H1 (cell line): Measurements from ENCODE around the gene JMJD7. TPM values are rescaled to one million over a fixed set of nuclear protein-coding genes. Genes with fewer than 3 reads are reported as not detected.

Source experiments
- CTCF ChIA-PET: fragments of 300-600 bp; sonication (Branson Sonifier 250); formaldehyde crosslinking; loops from one replicate; lab custom pipeline; 2021; ENCODE audit not compliant: partially characterized antibody; lab: Charles Lee
- POLR2A ChIA-PET: fragments of 300-600 bp; sonication (Branson Sonifier 250); formaldehyde crosslinking; loops from one replicate; lab custom pipeline; 2021; ENCODE audit warnings: inconsistent platforms; ENCODE audit not compliant: partially characterized antibody; lab: Charles Lee
- DNase-seq, 2 experiments: peaks; one replicate each; pipeline versions ENCODE4 v3.0.0 to v3.0.0-alpha.2; 2010 to 2022; ENCODE audit warnings: low spot score in 2 of 2, low read depth in 1 of 2, mixed read lengths in 1 of 2
- FAIRE-seq: peaks from 2 replicates; lab custom pipeline; 2011; peaks lifted over from hg19 to GRCh38; lab: Jason Lieb, UNC
- H2AFZ ChIP-seq: 2 replicates; pipeline ENCODE4 v1.8.1; 2012; ENCODE audit warnings: low read length, inconsistent platforms
- H2AK5ac ChIP-seq: 2 replicates; pipeline ENCODE4 v1.6.1; 2013; ENCODE audit warnings: low read depth, low read length
- H2BK120ac ChIP-seq: replicated peaks from 2 replicates; pipeline ENCODE3; 2013; ENCODE audit warnings: low read depth, low read length, inconsistent platforms
- H2BK12ac ChIP-seq: 2 replicates; pipeline ENCODE4 v1.6.1; 2013; ENCODE audit warnings: low read depth, low read length
- H2BK15ac ChIP-seq: 2 replicates; pipeline ENCODE4 v1.6.1; 2013; ENCODE audit warnings: low read length
- H2BK20ac ChIP-seq: 2 replicates; pipeline ENCODE4 v1.6.1; 2013; ENCODE audit warnings: low read length
- H2BK5ac ChIP-seq: 2 replicates; pipeline ENCODE4 v1.6.1; 2013; ENCODE audit warnings: low read depth, low read length
- H3K14ac ChIP-seq: 2 replicates; pipeline ENCODE4 v1.6.1; 2013; ENCODE audit warnings: inconsistent platforms; ENCODE audit not compliant: insufficient read length
- H3K18ac ChIP-seq: 2 replicates; pipeline ENCODE4 v1.6.1; 2013; ENCODE audit warnings: low read length; ENCODE audit errors: extremely low read depth
- H3K23ac ChIP-seq: 2 replicates; pipeline ENCODE4 v1.6.1; 2013; ENCODE audit warnings: inconsistent platforms; ENCODE audit not compliant: insufficient read length
- H3K23me2 ChIP-seq: 2 replicates; pipeline ENCODE4 v1.6.1; 2013; ENCODE audit warnings: low read depth, low read length
- H3K27ac ChIP-seq: 2 replicates; pipeline ENCODE4 v1.6.1; 2011; ENCODE audit warnings: low read depth, low read length, inconsistent platforms
- H3K27me3 ChIP-seq, 4 experiments: replicated peaks in 1 of 4; 1 replicate in 1 of 4; 2 replicates in 3 of 4; pipeline versions ENCODE4 v1.6.1 to v1.8.1; 2011 to 2013; ENCODE audit warnings: low read length in 3 of 4, mild to moderate bottlenecking in 3 of 4, inconsistent platforms in 2 of 4, mixed read lengths in 2 of 4, moderate library complexity in 1 of 4; ENCODE audit not compliant: control insufficient read depth in 3 of 4, insufficient read depth in 3 of 4; ENCODE audit errors: extremely low read depth in 1 of 4
- H3K36me3 ChIP-seq, 4 experiments: 2 replicates each; pipeline versions ENCODE4 v1.6.1 to v1.8.1; 2011 to 2013; ENCODE audit warnings: mild to moderate bottlenecking in 4 of 4, low read length in 3 of 4, moderate library complexity in 2 of 4, control low read depth in 1 of 4, inconsistent platforms in 1 of 4; ENCODE audit not compliant: insufficient read depth in 4 of 4, control insufficient read depth in 2 of 4
- H3K4ac ChIP-seq: replicated peaks from 2 replicates; pipeline ENCODE3; 2013; ENCODE audit warnings: low read length, low read depth, mixed read lengths, inconsistent platforms; ENCODE audit not compliant: insufficient read length
- H3K4me1 ChIP-seq, 4 experiments: replicated peaks in 1 of 4; 1 replicate in 1 of 4; 2 replicates in 3 of 4; pipeline versions ENCODE4 v1.6.1 to v1.8.1; 2011 to 2013; ENCODE audit warnings: low read length in 3 of 4, inconsistent platforms in 2 of 4, mixed read lengths in 1 of 4; ENCODE audit not compliant: insufficient read depth in 4 of 4, control insufficient read depth in 3 of 4
- H3K4me2 ChIP-seq, 2 experiments: 2 replicates each; pipeline versions ENCODE4 v1.6.1 to v1.8.1; 2011 to 2013; ENCODE audit warnings: low read depth in 2 of 2, low read length in 2 of 2, control low read depth in 1 of 2, inconsistent platforms in 1 of 2, mild to moderate bottlenecking in 1 of 2; ENCODE audit not compliant: insufficient read depth in 1 of 2
- H3K4me3 ChIP-seq, 4 experiments: fragments of 200-600, 300-600 bp in 1 of 4; sonication (generic), shearing (Covaris generic), sonication (Bioruptor Twin) in 1 of 4; 2 replicates each; pipeline versions ENCODE4 v1.5.1 to v1.8.1; 2011 to 2016; ENCODE audit warnings: low read length in 4 of 4, low read depth in 3 of 4, control low read depth in 2 of 4, inconsistent platforms in 2 of 4, mild to moderate bottlenecking in 2 of 4, mixed read lengths in 1 of 4, moderate library complexity in 1 of 4; ENCODE audit not compliant: insufficient read depth in 2 of 4; ENCODE audit errors: extremely low read depth in 1 of 4
- H3K56ac ChIP-seq: replicated peaks from 2 replicates; pipeline ENCODE3; 2013; ENCODE audit warnings: low read depth, mild to moderate bottlenecking, mixed read lengths, low read length, inconsistent platforms; ENCODE audit not compliant: insufficient read length
- H3K79me1 ChIP-seq: 2 replicates; pipeline ENCODE4 v1.6.1; 2013; ENCODE audit warnings: low read depth, low read length, control low read depth
- H3K79me2 ChIP-seq, 2 experiments: 2 replicates each; pipeline versions ENCODE4 v1.6.1 to v1.8.1; 2012 to 2013; ENCODE audit warnings: low read length in 2 of 2, mild to moderate bottlenecking in 2 of 2, inconsistent platforms in 1 of 2; ENCODE audit not compliant: insufficient read depth in 2 of 2, control insufficient read depth in 1 of 2
- H3K9ac ChIP-seq, 4 experiments: replicated peaks in 1 of 4; 1 replicate in 1 of 4; 2 replicates in 3 of 4; pipeline versions ENCODE4 v1.6.1 to v1.8.1; 2011 to 2013; ENCODE audit warnings: low read depth in 3 of 4, low read length in 3 of 4, control low read depth in 2 of 4, mild to moderate bottlenecking in 2 of 4, moderate library complexity in 2 of 4, inconsistent platforms in 1 of 4; ENCODE audit errors: extremely low read depth in 1 of 4
- H3K9me3 ChIP-seq, 2 experiments: 2 replicates each; pipeline versions ENCODE4 v1.6.1 to v1.8.1; 2012 to 2013; ENCODE audit warnings: mild to moderate bottlenecking in 2 of 2, moderate library complexity in 2 of 2, control low read depth in 1 of 2, inconsistent platforms in 1 of 2, low read depth in 1 of 2, low read length in 1 of 2, mixed read lengths in 1 of 2; ENCODE audit not compliant: insufficient read depth in 2 of 2
- H4K20me1 ChIP-seq, 2 experiments: replicated peaks in 1 of 2; 2 replicates each; pipeline versions ENCODE3 to v1.8.1; 2011 to 2013; ENCODE audit warnings: inconsistent platforms in 2 of 2, low read length in 2 of 2, mild to moderate bottlenecking in 1 of 2; ENCODE audit not compliant: insufficient read depth in 2 of 2, control insufficient read depth in 1 of 2
- H4K5ac ChIP-seq: 2 replicates; pipeline ENCODE4 v1.6.1; 2013; ENCODE audit warnings: low read length, low read depth, mixed read lengths, inconsistent platforms; ENCODE audit not compliant: insufficient read length
- H4K8ac ChIP-seq: 2 replicates; pipeline ENCODE4 v1.8.0; 2013; ENCODE audit warnings: mild to moderate bottlenecking, moderate library complexity, low read length, inconsistent platforms; ENCODE audit not compliant: insufficient read depth; ENCODE audit errors: extremely low read depth
- H4K91ac ChIP-seq: replicated peaks from 2 replicates; pipeline ENCODE3; 2013; ENCODE audit warnings: low read length, mixed read lengths, inconsistent platforms; ENCODE audit not compliant: insufficient read length
- ASH2L ChIP-seq: fragments of 200-600, 300-600 bp; sonication (generic); IDR thresholded peaks from one replicate; pipeline ENCODE4 v1.7.1; 2017; ENCODE audit warnings: low read length
- CHD2 ChIP-seq: IDR thresholded peaks from 2 replicates; pipeline ENCODE4 v1.6.1; 2012; ENCODE audit warnings: low read length, improper control_type of control experiment
- EZH2 ChIP-seq: fragments of 200-600 bp; sonication (generic); IDR thresholded peaks from 2 replicates; pipeline ENCODE4 v1.7.1; 2012; ENCODE audit warnings: low read depth, mild to moderate bottlenecking, moderate library complexity, low read length, inconsistent platforms; ENCODE audit not compliant: severe bottlenecking
- KDM4A ChIP-seq: IDR thresholded peaks from one replicate; pipeline ENCODE4 v1.7.1; 2012; ENCODE audit warnings: low read depth, mild to moderate bottlenecking, moderate library complexity, low read length, inconsistent platforms; ENCODE audit not compliant: severe bottlenecking
- POU5F1 ChIP-seq: IDR thresholded peaks from 2 replicates; pipeline ENCODE4 v1.6.1; 2011; ENCODE audit warnings: low read depth, mild to moderate bottlenecking, low read length, moderate library complexity
- RNF2 ChIP-seq: fragments of 200-900, 300-1000 bp; sonication (generic); IDR thresholded peaks from 2 replicates; pipeline ENCODE4 v1.7.1; 2016; ENCODE audit warnings: borderline replicate concordance, low read depth, mild to moderate bottlenecking, antibody characterized with exemption, low read length; ENCODE audit not compliant: poor library complexity, severe bottlenecking; ENCODE audit errors: missing control alignments
- SAP30 ChIP-seq: fragments of 300-600 bp; sonication (generic); IDR thresholded peaks from 2 replicates; pipeline ENCODE4 v1.7.1; 2012; ENCODE audit warnings: low read length, moderate library complexity, mild to moderate bottlenecking, inconsistent platforms; ENCODE audit not compliant: insufficient read depth, insufficient replicate concordance
- SIRT6 ChIP-seq: IDR thresholded peaks from one replicate; pipeline ENCODE4 v1.7.1; 2012; ENCODE audit warnings: low read length, inconsistent platforms
- SIX5 ChIP-seq: IDR thresholded peaks from 2 replicates; pipeline ENCODE4 v1.6.1; 2011; ENCODE audit warnings: mild to moderate bottlenecking, low read depth, low read length
- TAF7 ChIP-seq: optimal IDR thresholded peaks from 2 replicates; pipeline ENCODE3; 2011; ENCODE audit warnings: low read depth, mild to moderate bottlenecking, inconsistent platforms, low read length, moderate library complexity, borderline replicate concordance
- ZNF274 ChIP-seq: IDR thresholded peaks from 2 replicates; pipeline ENCODE4 v1.7.0; 2012; ENCODE audit warnings: low read length, borderline replicate concordance; ENCODE audit errors: extremely low read depth
- WGBS, 2 experiments: shearing (Covaris generic) in 1 of 2; methylation state at CpG; one replicate each; pipeline versions ENCODE4 v1.1.6 to v1.1.7; 2013 to 2015; ENCODE audit warnings: low lambda C conversion rate in 2 of 2, mixed read lengths in 2 of 2, inconsistent platforms in 1 of 2, low coverage in 1 of 2, missing lambda C conversion rate in 1 of 2; ENCODE audit not compliant: insufficient replicate concordance in 2 of 2, insufficient coverage in 1 of 2, insufficient read length in 1 of 2; ENCODE audit errors: extremely low coverage in 1 of 2, missing lambda C conversion rate in 1 of 2; 5-methylcytosine and 5-hydroxymethylcytosine counted together
- polyA plus RNA-seq, 7 experiments: library from polyadenylated mRNA; depleted of rRNA in 3 of 7; stranded (reverse) in 5 of 7; unstranded in 2 of 7; fragments of >200 nt in 5 of 7; fragments of 200-250 nt in 2 of 7; gene quantifications; 1 replicate in 5 of 7; 2 replicates in 1 of 7; 4 replicates in 1 of 7; pipeline versions ENCODE4 v1.2.1 to v1.2.3, GENCODE V29; 2011 to 2013; ENCODE audit warnings: missing spikeins in 2 of 7, mixed read lengths in 2 of 7
- total RNA-seq: library from RNA; stranded (reverse); fragmentation: NEBNext Ultra II Directional; extraction: Animal tissue kit (Norgen Biotek cat#: 25700); gene quantifications from 2 replicates; pipeline ENCODE4 v1.2.1, GENCODE V29; 2021
- TF ChIP-seq, protein P1 (sequence below): IDR thresholded peaks from 2 replicates; pipeline ENCODE4 v1.6.1; 2012; ENCODE audit warnings: low read length, inconsistent platforms

The JMJD7 gene
- total and polyA plus RNA-seq, 2 of the 8 experiments (the other 6 are each of a cell fraction or from before 2014, with no cell fraction given) = 15.0 to 20.0 TPM

DNA sequence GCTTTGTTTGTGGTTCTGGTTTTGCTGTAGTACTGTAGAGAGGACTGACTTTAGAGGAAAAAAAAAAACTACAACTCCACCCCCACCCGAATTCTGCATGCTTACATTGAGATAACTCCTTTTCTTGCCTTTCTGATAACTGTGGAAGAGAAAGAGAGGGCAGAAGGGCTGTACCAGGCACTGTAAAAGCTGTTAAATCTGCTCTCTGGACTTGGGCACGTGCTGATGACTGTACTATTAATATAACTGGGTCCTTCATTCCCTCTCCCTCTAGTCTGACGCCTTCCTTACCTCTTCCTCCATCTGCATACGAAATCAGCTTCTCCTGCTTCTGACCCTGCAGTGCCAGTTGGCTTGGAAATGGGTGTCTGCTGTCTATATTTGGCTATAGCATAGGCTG lies 38.7 kb upstream of the JMJD7 start:
- H2BK20ac ChIP-seq = no peak overlapping the region
- TF ChIP-seq, protein P1, sequence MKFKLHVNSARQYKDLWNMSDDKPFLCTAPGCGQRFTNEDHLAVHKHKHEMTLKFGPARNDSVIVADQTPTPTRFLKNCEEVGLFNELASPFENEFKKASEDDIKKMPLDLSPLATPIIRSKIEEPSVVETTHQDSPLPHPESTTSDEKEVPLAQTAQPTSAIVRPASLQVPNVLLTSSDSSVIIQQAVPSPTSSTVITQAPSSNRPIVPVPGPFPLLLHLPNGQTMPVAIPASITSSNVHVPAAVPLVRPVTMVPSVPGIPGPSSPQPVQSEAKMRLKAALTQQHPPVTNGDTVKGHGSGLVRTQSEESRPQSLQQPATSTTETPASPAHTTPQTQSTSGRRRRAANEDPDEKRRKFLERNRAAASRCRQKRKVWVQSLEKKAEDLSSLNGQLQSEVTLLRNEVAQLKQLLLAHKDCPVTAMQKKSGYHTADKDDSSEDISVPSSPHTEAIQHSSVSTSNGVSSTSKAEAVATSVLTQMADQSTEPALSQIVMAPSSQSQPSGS = no peak
- TF ChIP-seq KDM4A = no peak
- TF ChIP-seq POU5F1 = no peak
- no peak for TF ChIP-seq SIRT6
- TF ChIP-seq SAP30 = no peak
- TF ChIP-seq RNF2 = no peak
- no peak for TF ChIP-seq ASH2L
- no peak for TF ChIP-seq ZNF274
- TF ChIP-seq SIX5 = no peak
- no peak for TF ChIP-seq EZH2
- TF ChIP-seq TAF7 = no peak
- no peak for TF ChIP-seq CHD2

More for the DNA sequence above, 38.7 kb upstream of the JMJD7 start:
- Histone ChIP-seq H2BK120ac (no peak overlapping the region), H3K18ac (no peak overlapping the region), H3K9ac (no peak overlapping the region), H3K4me3 (no peak overlapping the region), H3K14ac (no peak overlapping the region), H4K8ac (no peak overlapping the region), H3K27ac (no peak overlapping the region), H3K56ac (no peak overlapping the region), H3K23me2 (no peaks in the 10 kb centered on the region), H4K91ac (no peak overlapping the region), H3K23ac (no peak overlapping the region), H3K27me3 (no peaks in the 10 kb centered on the region), H3K79me2 (peaks cover 0 to 3% of the 10 kb centered on the region in 2 experiments; a peak in 1 of 4 replicates), H2AFZ (no peak overlapping the region), H2AK5ac (no peak overlapping the region), H4K5ac (no peak overlapping the region), H2BK12ac (no peak overlapping the region), H2BK15ac (no peak overlapping the region), H2BK5ac (no peak overlapping the region), H4K20me1 (no peaks in the 10 kb centered on the region), H3K9me3 (no peaks in the 10 kb centered on the region), H3K4ac (no peak overlapping the region), H3K79me1 (no peaks in the 10 kb centered on the region), H3K36me3 (no peaks in the 10 kb centered on the region), H3K4me1 (peaks cover 6 to 19% (median 13%) of the 10 kb centered on the region in 4 experiments; a peak in 6 of 7 replicates), H3K4me2 (peak overlapping the region in 1 of 2 experiments; percentile 10; a peak in 1 of 4 replicates)
- no peak for DNase-seq
- CTCF ChIA-PET = interaction anchor here (0.6 to 6.1 kb wide), 6 partner anchors 9 to 186 kb away, joined by 3 to 60 read pairs (median 5); partner anchors contain the start of gene MAPKBP1
- POLR2A ChIA-PET = interaction anchor here (0.6 to 5.1 kb wide), 2 partner anchors 14 to 15 kb away, joined by 4 to 24 read pairs; partner anchors contain the start of gene MAPKBP1
- 64% methylated on average over 4 of the region's 4 CpGs; no CpG with 5 or more reads in 1 of the 2 experiments for WGBS, 2 experiments
- FAIRE-seq = no peak
